NCI-H1694 (cell line): ENCODE results near the gene CDC20.
"Not testable (repeated sequence)": the region's sequence is repeated elsewhere in the genome, so short reads cannot be mapped to it uniquely, and the experiment has no call there.

Experiments used
- DNase-seq: peaks from one replicate; lab custom pipeline; 2025; lab: John Stamatoyannopoulos, UW

CDC20 gene

GRCh38 chr1:43358121-43358745 lies 548 bp upstream of the CDC20 start:
- peak; percentile 32 for DNase-seq

DNA sequence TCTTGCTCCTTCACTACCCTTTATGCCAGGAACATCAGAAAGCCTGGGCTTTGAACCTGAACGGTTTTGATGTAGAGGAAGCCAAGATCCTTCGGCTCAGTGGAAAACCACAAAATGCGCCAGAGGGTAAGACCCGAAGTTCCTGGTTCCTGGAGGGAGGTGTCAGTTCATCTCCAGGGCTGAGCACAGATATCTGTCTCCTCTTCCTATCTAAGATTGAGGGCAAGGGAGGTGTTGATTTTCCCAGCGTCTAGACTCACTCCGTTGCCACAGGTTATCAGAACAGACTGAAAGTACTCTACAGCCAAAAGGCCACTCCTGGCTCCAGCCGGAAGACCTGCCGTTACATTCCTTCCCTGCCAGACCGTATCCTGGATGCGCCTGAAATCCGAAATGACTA lies 915 bp downstream of the CDC20 start:
- DNase-seq, result no peak

DNA sequence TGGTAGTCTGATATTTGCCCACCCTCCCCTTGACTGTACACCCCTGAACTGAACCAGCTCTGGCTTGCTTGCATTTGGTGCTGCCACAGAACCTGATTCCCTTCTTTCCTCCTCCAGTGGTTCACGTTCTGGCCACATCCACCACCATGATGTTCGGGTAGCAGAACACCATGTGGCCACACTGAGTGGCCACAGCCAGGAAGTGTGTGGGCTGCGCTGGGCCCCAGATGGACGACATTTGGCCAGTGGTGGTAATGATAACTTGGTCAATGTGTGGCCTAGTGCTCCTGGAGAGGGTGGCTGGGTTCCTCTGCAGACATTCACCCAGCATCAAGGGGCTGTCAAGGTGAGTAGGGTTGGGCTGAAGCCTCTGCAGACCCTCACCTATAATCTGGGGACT lies 1.8 kb downstream of the CDC20 start:
- no peak for DNase-seq

GRCh38 chr1:43363283-43363934 lies 4.6 kb downstream of the CDC20 start:
- no peak for DNase-seq

DNA sequence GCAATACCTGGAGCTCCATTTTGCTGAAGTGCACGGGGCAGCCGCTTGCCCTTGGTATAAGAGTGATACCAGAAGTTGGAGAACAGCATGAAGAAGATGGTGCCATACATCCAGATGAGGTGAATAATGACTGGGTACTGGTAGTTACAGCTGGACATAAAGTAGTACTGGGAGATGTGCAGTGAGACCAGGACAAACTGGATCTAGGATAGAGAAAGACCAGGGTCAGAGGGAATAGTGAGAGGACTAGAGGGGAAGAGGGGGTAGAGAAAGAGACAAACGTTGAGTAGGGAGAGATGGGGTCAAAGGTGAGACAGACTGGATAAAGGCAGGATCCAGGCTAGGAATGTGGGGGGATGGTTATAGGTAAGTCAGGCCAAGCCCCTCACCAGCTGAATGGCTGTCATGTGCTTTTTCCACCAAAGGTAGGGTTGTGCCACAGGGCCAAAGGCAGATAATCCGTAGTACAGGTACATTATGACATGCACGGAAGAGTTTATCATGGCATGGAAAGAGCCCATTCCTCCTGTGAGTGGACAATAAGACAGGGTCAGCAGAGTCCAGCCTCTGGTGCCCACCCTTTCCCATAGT lies 5.2 kb downstream of the CDC20 start:
- no peak for DNase-seq

DNA sequence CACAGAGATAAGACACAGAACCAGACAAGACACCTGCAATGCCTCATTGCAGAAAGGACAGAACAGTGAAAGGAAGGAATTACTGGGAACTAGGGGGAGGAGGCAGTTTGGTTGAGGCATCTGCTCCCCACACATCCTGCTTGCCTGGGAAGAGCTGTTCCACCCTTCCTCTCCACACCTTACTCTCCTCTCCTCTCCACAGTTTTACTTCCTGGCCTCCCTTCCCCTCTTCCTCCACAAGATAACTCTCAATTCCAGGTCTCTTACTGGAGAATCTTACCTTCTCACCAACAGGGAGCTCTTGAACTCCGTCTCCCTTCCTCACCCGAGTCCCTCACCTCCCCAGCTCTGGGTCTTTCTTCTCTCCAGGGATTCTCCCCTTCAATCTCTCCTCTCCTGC lies 6.9 kb downstream of the CDC20 start:
- no peak for DNase-seq

GRCh38 chr1:43366179-43366578 lies 7.4 kb downstream of the CDC20 start:
- DNase-seq, result no peak

GRCh38 chr1:43366601-43367025 lies 7.8 kb downstream of the CDC20 start:
- no peak for DNase-seq

DNA sequence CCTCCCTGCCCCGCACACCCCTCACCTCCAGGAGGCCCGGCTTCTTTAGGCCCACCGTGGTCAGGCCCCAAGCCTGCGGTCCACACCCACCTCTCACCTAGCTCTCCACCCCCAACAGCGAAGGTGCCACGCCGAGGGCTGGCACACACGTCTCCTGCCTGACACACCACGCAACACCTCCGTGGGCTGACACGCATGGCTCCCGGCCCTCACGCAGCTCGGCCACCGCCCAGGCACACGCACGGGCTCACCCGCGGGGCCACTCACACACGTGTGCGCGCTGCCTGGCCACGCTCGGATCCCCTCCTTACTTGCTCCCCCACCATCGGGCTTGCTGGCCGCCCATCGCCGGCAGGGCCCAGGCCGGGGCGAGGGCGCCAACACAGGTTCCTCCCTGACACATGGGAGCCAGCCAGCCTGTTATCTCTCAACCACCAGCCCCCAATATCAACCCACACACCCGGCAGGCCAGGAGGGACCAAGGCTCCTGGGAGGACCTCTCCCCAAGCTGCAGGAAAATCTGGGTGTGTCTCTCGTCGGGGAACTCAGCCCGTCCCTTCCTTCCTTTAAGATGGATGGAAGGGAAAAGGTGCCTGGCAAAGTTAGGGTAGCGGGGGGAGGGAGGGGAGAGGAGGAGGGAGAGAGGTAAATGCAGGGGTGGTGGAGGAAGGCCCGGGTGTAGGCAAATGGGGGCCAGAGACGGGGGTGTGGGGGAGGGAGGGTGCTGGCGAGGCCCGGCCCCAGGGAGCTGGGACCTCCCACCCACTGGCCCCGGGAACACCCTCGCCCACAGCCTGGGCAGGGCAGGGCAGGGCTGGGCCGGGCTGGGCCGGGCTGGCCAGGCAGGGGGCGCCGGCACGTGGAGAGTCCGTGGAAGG lies 8.5 kb downstream of the CDC20 start:
- DNase-seq, result peak; percentile 34

- DNase-seq, result peak; percentile 59
These were observed 9.3 kb downstream of the CDC20 start, which contains the start of gene ELOVL1 for GRCh38 chr1:43367904-43368645. Gene ELOVL1 (minus strand): TSS chr1:43368011. CDS start chr1:43365609, 2,402 bp downstream.

GRCh38 chr1:43368646-43369020 lies 9.9 kb downstream of the CDC20 start:
- DNase-seq, result no peak

DNA sequence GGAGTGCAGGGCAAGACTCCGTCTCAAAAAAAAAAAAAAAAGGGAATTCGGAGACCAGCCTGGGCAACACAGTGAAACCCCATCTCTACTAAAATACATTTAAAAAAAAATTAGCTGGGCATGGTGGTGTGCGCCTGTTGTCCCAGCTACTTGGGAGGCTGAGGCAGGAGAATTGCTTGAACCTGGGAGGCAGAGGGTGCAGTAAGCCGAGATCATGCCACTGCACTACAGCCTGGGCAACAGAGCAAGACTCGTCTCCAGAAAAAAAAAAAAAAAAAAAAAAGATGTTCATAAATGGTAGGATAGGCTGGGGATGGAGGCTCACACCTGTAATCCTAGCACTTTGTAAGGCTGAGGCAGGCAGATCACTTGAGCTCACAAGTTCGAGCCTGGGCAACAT lies 11.0 kb downstream of the CDC20 start:
- not testable (repeated sequence) for DNase-seq

DNA sequence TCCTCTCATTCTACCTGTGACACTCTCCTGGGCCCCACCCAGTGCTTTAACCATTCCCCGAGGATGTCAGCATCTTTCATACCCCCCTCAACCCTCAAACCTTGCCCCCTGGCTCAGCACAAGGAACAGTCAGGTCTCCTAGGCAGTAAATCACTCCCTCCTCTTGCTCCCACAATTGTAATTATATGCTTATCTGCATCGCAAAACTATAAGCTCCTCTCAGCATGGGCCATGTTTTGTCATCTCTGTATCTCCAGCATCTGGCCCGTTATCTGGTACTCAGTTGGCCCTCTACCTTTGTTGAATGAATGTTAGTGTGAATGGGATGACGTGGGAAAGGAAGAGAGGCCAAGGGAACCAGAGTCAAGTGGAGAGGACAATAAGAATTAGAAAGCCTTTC lies 11.8 kb downstream of the CDC20 start:
- no peak for DNase-seq

GRCh38 chr1:43372172-43372571 lies 13.4 kb downstream of the CDC20 start:
- DNase-seq, result no peak

- DNase-seq, result no peak
These were observed 14.5 kb downstream of the CDC20 start for GRCh38 chr1:43373066-43373940.

DNA sequence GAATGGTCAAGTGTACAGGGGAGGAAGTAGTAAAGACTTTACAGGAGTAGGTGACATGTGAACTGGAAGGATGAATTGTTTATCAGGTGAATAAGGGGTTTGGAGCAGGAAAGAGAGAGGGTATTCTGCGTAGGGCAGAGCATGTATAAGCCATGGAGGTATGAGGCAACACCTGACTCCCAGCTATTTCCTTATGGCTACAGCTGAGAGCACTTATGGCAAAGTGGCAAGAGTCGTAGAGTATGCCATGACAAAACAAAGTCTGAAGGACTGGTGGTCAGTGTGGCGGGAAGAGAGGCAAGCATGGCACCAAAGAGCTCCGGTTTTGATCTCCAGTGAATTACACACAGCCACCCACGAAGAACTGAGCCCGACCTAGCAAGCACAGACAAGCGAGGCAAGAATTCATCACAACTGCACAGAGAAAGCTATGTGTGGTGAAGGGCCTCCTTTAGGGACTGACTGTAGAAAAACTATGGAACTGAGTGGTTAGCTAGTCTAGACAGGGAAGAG lies 18.0 kb downstream of the CDC20 start:
- DNase-seq, result no peak

DNA sequence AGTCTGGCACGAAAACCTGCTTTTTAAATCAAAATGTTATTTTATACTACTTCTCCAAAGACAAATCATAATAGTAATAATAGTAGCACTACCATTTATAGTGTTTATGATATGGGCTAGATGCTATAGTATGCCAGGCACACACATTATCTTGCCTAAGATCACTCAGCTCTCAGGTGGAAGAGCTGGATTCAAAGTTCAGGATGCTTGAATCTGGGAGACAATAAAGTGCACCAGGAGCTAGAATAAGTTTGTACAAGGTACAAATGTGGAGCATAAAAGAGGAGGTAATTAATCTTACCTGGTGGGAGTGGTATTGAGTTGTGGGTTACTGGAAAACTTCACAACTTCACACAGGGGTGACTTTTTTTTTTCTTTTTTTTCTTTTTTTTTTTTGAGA lies 19.1 kb downstream of the CDC20 start:
- no peak for DNase-seq

DNA sequence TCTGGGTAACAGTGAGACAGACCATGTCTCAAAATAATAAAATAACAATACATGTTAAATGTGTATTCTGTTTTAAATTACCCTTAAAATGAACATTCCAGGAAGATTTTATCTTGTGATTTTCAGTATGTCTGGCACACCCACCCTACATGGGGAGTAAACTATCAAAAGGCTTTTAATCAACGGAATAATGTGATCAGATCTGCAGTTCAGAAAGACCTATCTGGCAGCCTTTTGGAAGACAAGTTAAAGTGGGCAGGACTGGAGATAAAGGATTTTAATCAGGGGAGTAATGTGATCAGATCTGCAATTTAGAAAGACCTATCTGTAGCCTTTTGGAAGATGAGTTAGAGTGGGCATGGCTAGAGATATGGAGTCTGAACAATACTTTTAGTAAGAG lies 20.7 kb downstream of the CDC20 start:
- DNase-seq, result no peak

DNA sequence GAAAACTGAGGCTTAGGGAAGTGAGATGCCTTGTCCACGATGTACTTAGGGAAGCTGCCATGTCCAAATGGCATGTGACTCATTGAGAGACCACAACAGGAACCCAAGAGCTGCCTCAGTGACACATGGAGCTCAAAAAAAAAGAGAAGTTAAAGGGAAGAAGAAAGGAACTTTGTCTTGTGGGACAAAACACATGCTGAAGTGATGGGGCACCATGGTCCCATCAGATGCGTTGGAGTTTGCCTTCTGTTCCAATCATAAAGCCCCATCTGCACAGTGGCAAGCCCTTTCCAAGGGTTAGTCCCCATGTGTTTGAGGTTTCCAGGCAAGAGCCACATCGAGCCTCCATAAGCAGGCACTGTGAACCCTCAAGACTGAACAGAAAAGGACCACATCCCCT lies 22.8 kb downstream of the CDC20 start:
- no peak for DNase-seq

GRCh38 chr1:43382027-43382779 lies 23.4 kb downstream of the CDC20 start:
- no peak for DNase-seq
